HG03159 (cell line): ENCODE data around the gene GAL3ST2.
"Not testable (repeated sequence)": the region's sequence is repeated elsewhere in the genome, so short reads cannot be mapped to it uniquely, and the experiment has no call there.

Experiments used
- ATAC-seq: cut with Tn5 transposase; IDR thresholded peaks from one replicate; pipeline ENCODE4 v1.9.1; 2021; ENCODE audit warnings: mild to moderate bottlenecking, moderate library complexity; ENCODE audit not compliant: unreplicated experiment

Gene GAL3ST2

GRCh38 chr2:241776336-241777169 lies at the start of gene GAL3ST2:
Gene GAL3ST2, plus strand, starts transcription at chr2:241776822. Its CDS starts 134 bp downstream, at chr2:241776956.
- no peak for ATAC-seq

GRCh38 chr2:241728000-241728399 lies 48.6 kb upstream of the GAL3ST2 start:
- ATAC-seq = no peak

- no peak for ATAC-seq
These were observed 48.0 kb upstream of the GAL3ST2 start for GRCh38 chr2:241728627-241729026.

GRCh38 chr2:241729868-241730267 lies 46.8 kb upstream of the GAL3ST2 start:
- ATAC-seq = no peak

GRCh38 chr2:241730671-241731293 lies 45.8 kb upstream of the GAL3ST2 start:
- no peak for ATAC-seq

- ATAC-seq = not testable (repeated sequence)
These were observed 44.0 kb upstream of the GAL3ST2 start for GRCh38 chr2:241732513-241733186.

GRCh38 chr2:241733391-241734207 lies 43.0 kb upstream of the GAL3ST2 start:
- ATAC-seq = no peak

GRCh38 chr2:241734208-241734466 lies 42.5 kb upstream of the GAL3ST2 start:
- ATAC-seq = no peak

- ATAC-seq = peak; percentile 77
These were observed 42.0 kb upstream of the GAL3ST2 start, which contains the start of gene D2HGDH for GRCh38 chr2:241734467-241735208. Gene D2HGDH, plus strand, starts transcription at chr2:241734630. Its CDS starts 595 bp downstream, at chr2:241735225.

- no peak for ATAC-seq
These were observed 40.5 kb upstream of the GAL3ST2 start for GRCh38 chr2:241736111-241736510.

- no peak for ATAC-seq
These were observed 38.5 kb upstream of the GAL3ST2 start for GRCh38 chr2:241738040-241738686.

- no peak for ATAC-seq
These were observed 37.4 kb upstream of the GAL3ST2 start for GRCh38 chr2:241739177-241739576.

GRCh38 chr2:241739651-241740050 lies 37.0 kb upstream of the GAL3ST2 start:
- no peak for ATAC-seq

- no peak for ATAC-seq
These were observed 35.6 kb upstream of the GAL3ST2 start for GRCh38 chr2:241741016-241741415.

- no peak for ATAC-seq
These were observed 34.2 kb upstream of the GAL3ST2 start for GRCh38 chr2:241742320-241742939.

- not testable (repeated sequence) for ATAC-seq
These were observed 33.6 kb upstream of the GAL3ST2 start for GRCh38 chr2:241743008-241743407.

- ATAC-seq = no peak
These were observed 33.0 kb upstream of the GAL3ST2 start for GRCh38 chr2:241743620-241744019.

GRCh38 chr2:241744028-241744754 lies 32.4 kb upstream of the GAL3ST2 start:
- ATAC-seq = no peak

- ATAC-seq = no peak
These were observed 31.3 kb upstream of the GAL3ST2 start for GRCh38 chr2:241745276-241745675.
